Esophagus muscularis mucosa (tissue), 4 donors: ENCODE results near the gene FAM161A. TPM values are rescaled to one million over a fixed set of nuclear protein-coding genes. Genes with fewer than 3 reads are reported as not detected.
A peak's percentile ranks its signal among the peaks of the same experiment; 100 is the strongest.

Source experiments
- DNase-seq: peaks from one replicate; pipeline ENCODE4 v3.0.0-alpha.2; 2017; ENCODE audit errors: extremely low spot score
- H3K27ac ChIP-seq, 4 donors: fragments of 200-600 bp; sonication (generic); replicated peaks in 1 of 4; 1 replicate in 3 of 4; 2 replicates in 1 of 4; pipeline ENCODE4 v1.5.1; 2016 to 2019; ENCODE audit warnings: mild to moderate bottlenecking in 1 of 4
- H3K27me3 ChIP-seq, 4 donors: fragments of 200-600 bp; sonication (generic); one replicate each; pipeline versions ENCODE4 v1.5.1 to v1.6.0; 2016 to 2019
- H3K36me3 ChIP-seq, 4 donors: fragments of 200-600 bp; sonication (generic); one replicate each; pipeline ENCODE4 v1.5.1; 2016 to 2019
- H3K4me1 ChIP-seq, 4 donors: fragments of 200-600 bp; sonication (generic); one replicate each; pipeline ENCODE4 v1.5.1; 2016 to 2019
- H3K4me3 ChIP-seq, 4 donors: fragments of 200-600 bp; sonication (generic); 1 replicate in 2 of 4; 2 replicates in 2 of 4; pipeline ENCODE4 v1.5.1; 2016 to 2019; ENCODE audit warnings: mild to moderate bottlenecking in 4 of 4, moderate library complexity in 1 of 4
- H3K9me3 ChIP-seq, 4 donors: fragments of 200-600 bp; sonication (generic); 1 replicate in 3 of 4; 2 replicates in 1 of 4; pipeline ENCODE4 v1.5.1; 2016 to 2019
- EP300 ChIP-seq: sonication (generic); formaldehyde crosslinking; IDR thresholded peaks from one replicate; pipeline ENCODE4 v1.6.1; 2017; ENCODE audit warnings: antibody characterized with exemption
- POLR2A ChIP-seq: fragments of 450-650 bp; IDR thresholded peaks from one replicate; pipeline ENCODE4 v1.6.1; 2017; ENCODE audit warnings: antibody characterized with exemption, moderate library complexity, mild to moderate bottlenecking, low read depth
- POLR2AphosphoS5 ChIP-seq, 2 donors: sonication (generic); formaldehyde crosslinking; IDR thresholded peaks; one replicate each; pipeline ENCODE4 v1.6.1; 2017; ENCODE audit warnings: antibody characterized with exemption in 2 of 2
- WGBS: methylation state at CpG from one replicate; pipeline ENCODE4 v1.1.5; 2018; 5-methylcytosine and 5-hydroxymethylcytosine counted together
- intact Hi-C: fragments of 100-400 bp; cut with DNase I; formaldehyde crosslinking; loops from one replicate; pipeline ENCODE4 v1.15.1; 2023
- total RNA-seq, 4 donors: library from RNA; depleted of rRNA; stranded (reverse); fragments of >200 nt; gene quantifications; one replicate each; pipeline versions ENCODE4 v1.1.0 to v1.2.1, GENCODE V29; 2016
- TF ChIP-seq, protein P1 (sequence below), 3 experiments: fragments of 200-600 bp in 2 of 3; fragments of 450-650 bp in 1 of 3; sonication (generic) in 2 of 3; IDR thresholded peaks; one replicate each; pipeline ENCODE4 v1.5.1; 2017 to 2019; ENCODE audit warnings: antibody characterized with exemption in 3 of 3, mild to moderate bottlenecking in 2 of 3, moderate library complexity in 1 of 3

FAM161A gene
- total RNA-seq, 4 donors from 2014 or later = 0.83 to 1.7 (median 1.3) TPM

DNA sequence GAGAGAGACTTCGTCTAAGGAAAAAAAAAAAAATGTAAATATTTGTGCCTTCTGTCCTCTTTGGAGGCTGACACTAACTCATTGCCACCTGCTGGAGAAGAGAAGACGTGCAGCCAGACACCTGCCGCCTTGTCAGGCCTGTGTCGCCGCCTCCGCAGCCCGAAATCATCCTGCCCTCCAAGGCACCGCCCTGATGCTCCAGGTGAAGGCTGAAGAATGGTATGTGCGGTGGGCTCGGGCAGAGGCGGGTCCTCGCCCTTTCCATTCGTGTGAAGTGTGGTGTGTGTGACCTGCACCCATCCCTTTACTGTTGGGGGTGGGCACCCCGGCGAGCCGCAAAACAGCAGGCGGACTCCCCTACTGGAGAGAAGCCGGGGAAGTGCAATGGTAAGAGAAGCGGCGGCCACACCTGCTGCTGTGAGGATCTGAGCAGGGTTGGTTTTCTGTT lies 60.4 kb downstream of the FAM161A start:
- Histone ChIP-seq H3K9me3 (no peaks in the 10 kb centered on the region), H3K27me3 (no peaks in the 10 kb centered on the region), H3K36me3 (no peaks in the 10 kb centered on the region), H3K4me3 (peak overlapping the region in 3 of 4 donors; percentile 18 to 36 (median 34)), H3K4me1 (peaks cover 0 to 7% (median 5%) of the 10 kb centered on the region in 4 donors), H3K27ac (no peak overlapping the region)
- no peak for TF ChIP-seq POLR2AphosphoS5 (IDR thresholded peaks at IDR 0.05)
- TF ChIP-seq, protein P1, sequence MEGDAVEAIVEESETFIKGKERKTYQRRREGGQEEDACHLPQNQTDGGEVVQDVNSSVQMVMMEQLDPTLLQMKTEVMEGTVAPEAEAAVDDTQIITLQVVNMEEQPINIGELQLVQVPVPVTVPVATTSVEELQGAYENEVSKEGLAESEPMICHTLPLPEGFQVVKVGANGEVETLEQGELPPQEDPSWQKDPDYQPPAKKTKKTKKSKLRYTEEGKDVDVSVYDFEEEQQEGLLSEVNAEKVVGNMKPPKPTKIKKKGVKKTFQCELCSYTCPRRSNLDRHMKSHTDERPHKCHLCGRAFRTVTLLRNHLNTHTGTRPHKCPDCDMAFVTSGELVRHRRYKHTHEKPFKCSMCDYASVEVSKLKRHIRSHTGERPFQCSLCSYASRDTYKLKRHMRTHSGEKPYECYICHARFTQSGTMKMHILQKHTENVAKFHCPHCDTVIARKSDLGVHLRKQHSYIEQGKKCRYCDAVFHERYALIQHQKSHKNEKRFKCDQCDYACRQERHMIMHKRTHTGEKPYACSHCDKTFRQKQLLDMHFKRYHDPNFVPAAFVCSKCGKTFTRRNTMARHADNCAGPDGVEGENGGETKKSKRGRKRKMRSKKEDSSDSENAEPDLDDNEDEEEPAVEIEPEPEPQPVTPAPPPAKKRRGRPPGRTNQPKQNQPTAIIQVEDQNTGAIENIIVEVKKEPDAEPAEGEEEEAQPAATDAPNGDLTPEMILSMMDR (IDR thresholded peaks at IDR 0.05) = peak; percentile 37 to 73 (median 46)
- TF ChIP-seq POLR2A = no peak
- no peak for TF ChIP-seq EP300
- 18% methylated on average over 8 of the region's 20 CpGs for WGBS
- intact Hi-C loops = no loop called here
- DNase-seq = no peak

DNA sequence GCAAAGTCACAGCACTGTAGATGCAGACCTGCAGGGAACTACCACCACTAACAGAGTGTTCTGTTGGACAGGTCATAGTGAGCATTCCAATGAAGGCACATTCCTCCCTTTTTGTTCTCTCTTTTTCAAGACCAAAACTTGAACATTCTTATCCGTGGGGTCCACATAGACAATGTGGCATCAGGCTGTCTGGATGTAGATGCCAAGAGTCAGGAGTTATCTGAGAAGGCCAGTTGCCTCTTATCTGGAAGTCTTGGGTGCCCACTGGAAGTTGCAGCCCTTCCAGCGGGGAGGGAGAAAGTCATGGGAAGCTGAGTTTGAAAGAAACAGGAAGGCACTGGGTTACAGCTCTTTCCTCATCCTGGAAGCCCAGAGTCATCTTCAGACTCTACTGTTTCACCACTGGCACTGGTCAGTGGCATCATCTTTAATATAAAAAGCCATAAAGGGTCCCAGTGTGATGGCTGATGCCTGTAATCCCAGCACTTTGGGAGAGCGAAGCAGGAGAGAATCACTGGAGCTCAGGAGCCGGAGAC lies 61.4 kb downstream of the FAM161A start:
- 86% methylated on average over 4 of the region's 4 CpGs for WGBS

DNA sequence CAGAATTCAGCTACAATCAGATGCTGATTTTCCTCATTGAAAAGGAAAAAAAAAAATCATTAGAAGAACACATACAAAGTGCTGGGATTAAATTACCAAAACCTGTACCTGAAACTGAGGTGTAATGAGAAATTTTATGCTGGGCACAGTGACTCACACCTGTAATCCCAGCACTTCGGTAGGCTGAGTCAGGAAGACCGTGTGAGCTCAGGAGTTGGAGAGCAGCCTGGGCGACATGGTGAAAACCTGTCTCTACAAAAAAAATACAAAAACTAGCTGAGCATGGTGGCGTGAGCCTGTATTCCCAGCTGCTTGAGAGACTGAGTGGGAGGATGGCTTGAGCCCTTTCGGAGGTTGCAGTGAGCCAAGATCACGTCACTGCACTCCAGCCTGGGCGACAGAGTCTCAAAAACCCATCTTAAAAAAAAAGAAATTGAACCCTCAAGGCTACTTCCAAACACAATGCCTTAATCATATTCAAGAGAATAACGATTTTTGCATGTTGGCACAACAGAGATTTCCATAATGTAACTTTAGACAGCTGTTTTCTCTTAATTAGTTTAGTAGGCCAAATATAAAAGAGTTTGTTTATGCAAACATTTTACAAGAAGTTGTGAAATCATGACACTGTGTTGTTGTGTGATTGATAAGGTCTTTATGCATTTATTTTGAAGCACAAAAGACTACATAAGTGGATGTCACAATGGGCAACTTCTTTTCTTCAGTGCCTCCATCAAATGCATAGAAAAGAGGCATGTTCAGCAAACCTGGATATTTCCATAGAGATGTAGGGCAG lies 63.9 kb downstream of the FAM161A start:
- no peaks in the 10 kb centered on the region for H3K9me3 ChIP-seq
- no peak overlapping the region for H3K4me3 ChIP-seq
- H3K36me3 ChIP-seq = no peaks in the 10 kb centered on the region
- H3K4me1 ChIP-seq = peaks cover 0 to 7% (median 5%) of the 10 kb centered on the region in 4 donors
- intact Hi-C loops = no loop called here
- H3K27me3 ChIP-seq = no peaks in the 10 kb centered on the region
- WGBS = 76% methylated on average over 8 of the region's 8 CpGs
- no peak overlapping the region for H3K27ac ChIP-seq
- TF ChIP-seq POLR2A (no peak), POLR2AphosphoS5 (IDR thresholded peaks at IDR 0.05) (no peak), EP300 (no peak)
- TF ChIP-seq, protein P1 (IDR thresholded peaks at IDR 0.05) = no peak
- DNase-seq = no peak

More for the DNA sequence above, 61.4 kb downstream of the FAM161A start:
- Histone ChIP-seq H3K4me3 (no peak overlapping the region), H3K4me1 (peaks cover 0 to 7% (median 5%) of the 10 kb centered on the region in 4 donors), H3K27me3 (no peaks in the 10 kb centered on the region), H3K36me3 (no peaks in the 10 kb centered on the region), H3K27ac (no peak overlapping the region), H3K9me3 (no peaks in the 10 kb centered on the region)
- intact Hi-C loops = no loop called here
- TF ChIP-seq EP300 (no peak), POLR2AphosphoS5 (IDR thresholded peaks at IDR 0.05) (no peak), POLR2A (no peak)
- TF ChIP-seq, protein P1 (IDR thresholded peaks at IDR 0.05) = no peak
- DNase-seq = no peak

DNA sequence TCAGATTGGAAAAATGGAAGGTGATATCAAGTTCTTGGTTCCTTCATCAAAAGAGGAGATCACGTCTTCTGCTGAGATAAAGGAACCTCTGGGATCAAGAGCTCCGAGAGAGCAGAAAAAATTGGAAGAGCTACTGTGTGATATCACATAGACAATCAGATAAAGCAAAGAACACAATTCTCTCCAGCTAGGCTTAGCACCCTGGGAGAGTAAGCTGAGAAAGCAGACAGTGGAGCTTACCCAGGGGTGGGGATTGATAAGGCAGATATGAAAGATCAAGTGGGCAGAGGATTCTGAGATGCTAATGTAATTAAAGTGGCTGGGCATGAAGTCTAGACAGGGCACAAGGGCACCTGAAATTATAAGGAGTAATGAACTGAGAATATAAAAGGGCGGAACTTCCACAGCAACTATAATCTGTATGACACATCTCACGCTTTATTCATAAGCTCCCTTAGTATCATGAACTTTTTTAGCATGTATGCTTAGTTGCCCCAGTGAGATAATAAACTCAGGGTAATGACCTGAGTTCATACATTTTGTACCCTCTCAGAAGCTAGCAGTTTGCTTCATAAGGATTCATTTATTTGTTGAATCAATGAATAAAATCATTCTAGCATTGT lies 65.8 kb downstream of the FAM161A start:
- intact Hi-C loops = no loop called here
- TF ChIP-seq EP300 (no peak), POLR2A (no peak), POLR2AphosphoS5 (IDR thresholded peaks at IDR 0.05) (no peak)
- TF ChIP-seq, protein P1 (IDR thresholded peaks at IDR 0.05) = no peak
- WGBS = 94% methylated on average over 4 of the region's 4 CpGs
- no peaks in the 10 kb centered on the region for H3K9me3 ChIP-seq
- DNase-seq = no peak
- no peaks in the 10 kb centered on the region for H3K27me3 ChIP-seq
- no peak overlapping the region for H3K27ac ChIP-seq
- no peaks in the 10 kb centered on the region for H3K36me3 ChIP-seq
- peaks cover 0 to under 1% (median under 1%) of the 10 kb centered on the region in 4 donors for H3K4me1 ChIP-seq
- no peak overlapping the region for H3K4me3 ChIP-seq
